ENCODE data around the gene ITPRID1.

GRCh38 chr7:31699050-31699449 lies 185.2 kb downstream of the ITPRID1 start:
- no peak for TF ChIP-seq YY1 (tag by site-specific recombination; IDR thresholded peaks at IDR 0.05)
- TF ChIP-seq ZNF747 (tag by site-specific recombination; IDR thresholded peaks at IDR 0.05) = no peak
- no peak for TF ChIP-seq ZNF704 (tag by site-specific recombination; IDR thresholded peaks at IDR 0.05)
- no peak for TF ChIP-seq ZNF548 (tag by site-specific recombination; IDR thresholded peaks at IDR 0.05)
- TF ChIP-seq CTCF (tag by site-specific recombination; IDR thresholded peaks at IDR 0.05) = no peak
- TF ChIP-seq MYNN (tag by site-specific recombination; IDR thresholded peaks at IDR 0.05; ENCODE audit: borderline replicate concordance) = no peak
- TF ChIP-seq RBAK (tag by site-specific recombination; IDR thresholded peaks at IDR 0.05) = no peak

All from HEK293 (cell line).